Posterior vena cava (tissue), 2 donors: ENCODE measurements around the gene ATN1. TPM values are rescaled to one million over a fixed set of nuclear protein-coding genes. Genes with fewer than 3 reads are reported as not detected.

Source experiments
- DNase-seq: peaks from one replicate; pipeline ENCODE4 v3.0.0-alpha.2; 2020; ENCODE audit warnings: low spot score
- intact Hi-C, 2 donors: fragments of 100-400 bp; cut with DNase I; formaldehyde crosslinking; loops; one replicate each; pipeline versions ENCODE4 v1.14.1 to v1.14.2; 2022 to 2023
- total RNA-seq, 2 donors: library from RNA; stranded (reverse); fragmentation: NEBNext Ultra II Directional; extraction: Animal tissue kit (Norgen Biotek cat#: 25700); gene quantifications; one replicate each; pipeline ENCODE4 v1.2.1, GENCODE V29; 2021
- donor health status: DM: yes; HTN: yes; CAD: no.
- donor health status: DM: yes; HTN: yes; CAD: no.

ATN1 gene
- total RNA-seq, 2 donors from 2014 or later, result 97.0 to 106 TPM

GRCh38 chr12:6963016-6963731 is 35.4 kb downstream of the ATN1 start:
- DNase-seq, result peak; percentile 81
- intact Hi-C loops, result loop anchor here (10.0 kb wide), 2 partner anchors 122 to 132 kb away; partner anchors contain the start of gene C1R (in 1 of the 2)

GRCh38 chr12:6963791-6964413 is 36.1 kb downstream of the ATN1 start:
- peak; percentile 82 for DNase-seq
- intact Hi-C loops, result loop anchor here (10.0 kb wide), 2 partner anchors 121 to 131 kb away; partner anchors contain the start of gene C1R (in 1 of the 2)

GRCh38 chr12:6964605-6965025 is 36.9 kb downstream of the ATN1 start:
- peak; percentile 78 for DNase-seq
- intact Hi-C loops, result loop anchor here (10.0 kb wide), 2 partner anchors 120 to 130 kb away; partner anchors contain the start of gene C1R (in 1 of the 2)

- intact Hi-C loops, result loop anchor here (10.0 kb wide), 2 partner anchors 120 to 130 kb away; partner anchors contain the start of gene C1R (in 1 of the 2)
- peak; percentile 96 for DNase-seq
These were observed 37.4 kb downstream of the ATN1 start for GRCh38 chr12:6965026-6965661.

GRCh38 chr12:6965714-6966113 is 38.0 kb downstream of the ATN1 start:
- intact Hi-C loops, result loop anchor here (2.0 to 10.0 kb wide), 3 partner anchors 51 to 129 kb away; partner anchors contain the start of gene C1R (in 1 of the 2)
- DNase-seq, result peak; percentile 24

- intact Hi-C loops, result loop anchor here (2.0 to 10.0 kb wide), 3 partner anchors 50 to 128 kb away; partner anchors contain the start of gene C1R (in 1 of the 2)
- peak; percentile 9 for DNase-seq
These were observed 38.6 kb downstream of the ATN1 start for GRCh38 chr12:6966351-6966750.

GRCh38 chr12:6967651-6968100 is 39.9 kb downstream of the ATN1 start:
- intact Hi-C loops, result loop anchor here (2.0 to 10.0 kb wide), 4 partner anchors 43 to 127 kb away; partner anchors contain the start of gene C1R (in 1 of the 2)
- DNase-seq, result peak; percentile 67

- intact Hi-C loops, result loop anchor here (2.0 to 10.0 kb wide), 3 partner anchors 44 to 126 kb away; partner anchors contain the start of gene C1R (in 1 of the 2)
- peak; percentile 32 for DNase-seq
These were observed 40.7 kb downstream of the ATN1 start for GRCh38 chr12:6968426-6968825.

- intact Hi-C loops, result no loop called here
- no peak for DNase-seq
These were observed 42.4 kb downstream of the ATN1 start for GRCh38 chr12:6970096-6970527.

- peak; percentile 45 for DNase-seq
- intact Hi-C loops, result no loop called here
These were observed 46.4 kb downstream of the ATN1 start for GRCh38 chr12:6974180-6974579.

- intact Hi-C loops, result no loop called here
These were observed 47.7 kb downstream of the ATN1 start for GRCh38 chr12:6975297-6976032.

GRCh38 chr12:6977653-6978052 is 49.9 kb downstream of the ATN1 start:
- no peak for DNase-seq
- intact Hi-C loops, result no loop called here

More at GRCh38 chr12:6975297-6976032, 47.7 kb downstream of the ATN1 start:
- DNase-seq, result no peak

GRCh38 chr12:6978188-6978587 is 50.4 kb downstream of the ATN1 start:
- no peak for DNase-seq
- intact Hi-C loops, result no loop called here

GRCh38 chr12:6978611-6979011 is 50.9 kb downstream of the ATN1 start:
- intact Hi-C loops, result no loop called here
- no peak for DNase-seq

- intact Hi-C loops, result no loop called here
- no peak for DNase-seq
These were observed 51.3 kb downstream of the ATN1 start for GRCh38 chr12:6979021-6979420.

GRCh38 chr12:6979453-6979852 is 51.7 kb downstream of the ATN1 start:
- intact Hi-C loops, result no loop called here
- DNase-seq, result no peak

- intact Hi-C loops, result no loop called here
- no peak for DNase-seq
These were observed 52.3 kb downstream of the ATN1 start for GRCh38 chr12:6980075-6980474.

GRCh38 chr12:6980740-6981139 is 53.0 kb downstream of the ATN1 start:
- intact Hi-C loops, result no loop called here
- DNase-seq, result no peak
